Testis (tissue), 2 donors: ENCODE results near the gene NTN4.

Experiments
- POLR2A ChIP-seq: fragments of 450-650 bp; IDR thresholded peaks from one replicate; pipeline ENCODE4 v1.6.1; 2017; ENCODE audit warnings: antibody characterized with exemption, mild to moderate bottlenecking, moderate library complexity
- TF ChIP-seq, protein P1 (sequence below), 3 experiments: fragments of 450-650 bp in 2 of 3; fragments of 200-600 bp in 1 of 3; sonication (generic) in 1 of 3; IDR thresholded peaks; one replicate each; pipeline ENCODE4 v1.5.1; 2016 to 2019; ENCODE audit warnings: antibody characterized with exemption in 3 of 3, mild to moderate bottlenecking in 2 of 3, moderate library complexity in 1 of 3

DNA sequence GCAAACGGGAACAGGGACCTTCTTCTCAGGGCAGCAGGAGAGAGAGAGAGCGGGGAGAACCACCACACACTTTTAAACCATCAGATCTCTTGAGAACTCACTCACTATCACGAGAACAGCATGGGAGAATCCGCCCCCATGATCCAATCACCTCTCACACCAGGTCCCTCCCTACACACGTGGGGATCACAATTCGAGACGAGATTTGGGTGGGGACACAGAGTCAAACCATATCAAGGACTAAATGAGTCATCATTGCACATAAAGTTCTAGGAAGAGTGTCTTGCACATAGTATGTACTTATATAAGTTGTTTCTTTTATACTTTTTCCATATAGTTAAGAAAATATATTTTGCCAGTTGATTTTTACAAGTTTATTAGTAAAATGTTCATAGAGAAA lies 17.6 kb upstream of the NTN4 start:
- no peak for TF ChIP-seq POLR2A
- TF ChIP-seq, protein P1, sequence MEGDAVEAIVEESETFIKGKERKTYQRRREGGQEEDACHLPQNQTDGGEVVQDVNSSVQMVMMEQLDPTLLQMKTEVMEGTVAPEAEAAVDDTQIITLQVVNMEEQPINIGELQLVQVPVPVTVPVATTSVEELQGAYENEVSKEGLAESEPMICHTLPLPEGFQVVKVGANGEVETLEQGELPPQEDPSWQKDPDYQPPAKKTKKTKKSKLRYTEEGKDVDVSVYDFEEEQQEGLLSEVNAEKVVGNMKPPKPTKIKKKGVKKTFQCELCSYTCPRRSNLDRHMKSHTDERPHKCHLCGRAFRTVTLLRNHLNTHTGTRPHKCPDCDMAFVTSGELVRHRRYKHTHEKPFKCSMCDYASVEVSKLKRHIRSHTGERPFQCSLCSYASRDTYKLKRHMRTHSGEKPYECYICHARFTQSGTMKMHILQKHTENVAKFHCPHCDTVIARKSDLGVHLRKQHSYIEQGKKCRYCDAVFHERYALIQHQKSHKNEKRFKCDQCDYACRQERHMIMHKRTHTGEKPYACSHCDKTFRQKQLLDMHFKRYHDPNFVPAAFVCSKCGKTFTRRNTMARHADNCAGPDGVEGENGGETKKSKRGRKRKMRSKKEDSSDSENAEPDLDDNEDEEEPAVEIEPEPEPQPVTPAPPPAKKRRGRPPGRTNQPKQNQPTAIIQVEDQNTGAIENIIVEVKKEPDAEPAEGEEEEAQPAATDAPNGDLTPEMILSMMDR (IDR thresholded peaks at IDR 0.05) = no peak
